Measurements from ENCODE around the gene JAM2.

JAM2 gene, protein sequence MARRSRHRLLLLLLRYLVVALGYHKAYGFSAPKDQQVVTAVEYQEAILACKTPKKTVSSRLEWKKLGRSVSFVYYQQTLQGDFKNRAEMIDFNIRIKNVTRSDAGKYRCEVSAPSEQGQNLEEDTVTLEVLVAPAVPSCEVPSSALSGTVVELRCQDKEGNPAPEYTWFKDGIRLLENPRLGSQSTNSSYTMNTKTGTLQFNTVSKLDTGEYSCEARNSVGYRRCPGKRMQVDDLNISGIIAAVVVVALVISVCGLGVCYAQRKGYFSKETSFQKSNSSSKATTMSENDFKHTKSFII

DNA sequence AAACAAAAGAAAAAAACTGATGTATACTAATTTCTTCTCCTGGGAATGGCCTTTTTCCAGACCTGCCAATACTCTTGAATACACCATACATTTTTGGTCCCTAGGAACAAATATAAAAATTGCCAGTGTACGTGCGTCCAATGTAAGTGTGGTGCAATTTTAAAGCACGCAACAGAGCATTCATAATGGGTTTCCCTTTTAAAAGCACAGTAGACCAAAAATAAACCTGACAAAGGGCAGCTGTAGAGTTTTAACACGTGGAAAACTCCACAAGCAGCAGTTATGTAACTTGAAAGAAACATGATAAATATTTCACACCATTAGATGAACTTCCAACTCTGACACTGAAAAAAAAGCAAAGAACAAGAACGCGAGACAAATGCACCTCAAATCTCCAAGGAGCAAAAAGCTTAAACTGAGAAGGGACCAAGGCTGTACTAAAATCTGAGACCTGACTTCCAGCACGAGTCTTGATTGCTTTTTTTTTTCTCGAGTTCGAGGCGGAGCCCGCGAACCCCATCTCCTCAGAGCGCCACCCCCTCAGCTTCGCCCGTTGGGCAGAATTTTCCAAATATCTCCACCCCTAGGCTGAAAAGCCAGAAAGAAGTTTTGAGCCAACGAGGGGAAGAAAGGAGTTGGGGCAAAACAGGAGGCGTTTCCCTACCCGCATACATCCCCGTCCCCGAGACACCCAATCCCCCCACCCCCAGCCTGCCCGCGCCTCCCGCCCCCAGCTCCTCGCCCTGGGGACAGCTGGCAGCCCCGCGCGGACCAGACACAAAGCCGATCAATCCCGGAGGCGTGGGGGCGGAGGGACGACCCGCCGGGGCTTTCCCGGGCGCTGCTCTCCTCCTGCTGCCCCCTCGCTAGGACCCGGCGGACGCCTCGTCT, at the start of gene JAM2:
JAM2 (plus strand) TSS at position 599 of the 891 bp plus-strand sequence. CDS start 564 bp downstream, outside the sequence.
- H4K20me1 ChIP-seq = no peaks in the 10 kb centered on the region
- H3K9me3 ChIP-seq (replicated peaks in 1 of 11) = no peaks in the 10 kb centered on the region
- peak within 1 kb of the TSS; percentile 84 to 98 (median 93) for H3K4me2 ChIP-seq
- no peaks in the 10 kb centered on the region; a peak in 1 of 22 replicates for H3K36me3 ChIP-seq
- H3K9ac ChIP-seq = peak within 1 kb of the TSS; percentile 64 to 86 (median 81)
- TF ChIP-seq Cebpa-rat (IDR thresholded peaks at IDR 0.05) = no peak
- peak within 1 kb of the TSS; percentile 67 to 86 (median 76) for H3K4me3 ChIP-seq
- H3K27me3 ChIP-seq = peaks cover 0 to 18% (median 0%) of the 10 kb centered on the region in 11 experiments; a peak in 7 of 22 replicates
- H3K27ac ChIP-seq = peak within 1 kb of the TSS in 10 of 11 experiments; percentile 4 to 86 (median 78); a peak in 19 of 22 replicates
- peaks cover 11 to 30% (median 26%) of the 10 kb centered on the region in 10 experiments; a peak in 19 of 20 replicates for H3K4me1 ChIP-seq

DNA sequence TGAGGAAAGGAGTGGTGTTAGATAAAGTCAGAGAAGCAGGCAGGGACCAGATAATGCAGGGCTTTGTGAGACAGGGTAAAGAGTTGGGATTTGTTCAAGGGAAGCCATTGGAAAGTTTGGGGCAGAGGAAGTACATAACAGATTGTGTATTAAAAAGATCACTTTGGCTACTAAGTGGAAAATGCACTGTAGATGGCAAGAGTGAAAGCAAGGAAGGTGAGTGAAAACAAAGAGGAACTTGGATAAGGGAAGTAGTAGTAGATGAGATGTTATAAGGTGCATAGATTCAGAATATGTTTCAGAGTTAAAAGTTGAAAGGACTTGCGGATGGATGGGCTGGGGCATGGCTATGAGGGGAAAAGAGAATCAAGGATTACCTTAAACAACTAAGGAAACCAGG, 49.2 kb upstream of the JAM2 start:
- Histone ChIP-seq H3K27me3 (no peaks in the 10 kb centered on the region), H3K36me3 (peaks cover 85 to 100% (median 98%) of the 10 kb centered on the region in 11 experiments), H3K4me3 (no peak overlapping the region), H3K9ac (no peak overlapping the region), H3K4me2 (no peak overlapping the region), H3K27ac (no peak overlapping the region), H3K4me1 (peaks cover 0 to 5% (median 0%) of the 10 kb centered on the region in 10 experiments; a peak in 3 of 20 replicates), H3K9me3 (replicated peaks in 1 of 11) (no peaks in the 10 kb centered on the region), H4K20me1 (no peaks in the 10 kb centered on the region)
- TF ChIP-seq Cebpa-rat (IDR thresholded peaks at IDR 0.05) = no peak

- peaks cover 0 to 6% (median 0%) of the 10 kb centered on the region in 11 experiments; a peak in 2 of 22 replicates for H4K20me1 ChIP-seq
- H3K27me3 ChIP-seq = no peaks in the 10 kb centered on the region
- H3K4me2 ChIP-seq = peak within 1 kb of the TSS; percentile 80 to 96 (median 86)
- H3K4me1 ChIP-seq = peaks cover 15 to 26% (median 17%) of the 10 kb centered on the region in 10 experiments
- H3K9me3 ChIP-seq (replicated peaks in 1 of 11) = no peaks in the 10 kb centered on the region
- H3K9ac ChIP-seq = peak within 1 kb of the TSS; percentile 86 to 94 (median 91)
- peak within 1 kb of the TSS; percentile 65 to 93 (median 82) for H3K4me3 ChIP-seq
- H3K27ac ChIP-seq = peak within 1 kb of the TSS; percentile 68 to 90 (median 86)
- TF ChIP-seq Cebpa-rat (IDR thresholded peaks at IDR 0.05) = no peak
- peaks cover 21 to 40% (median 37%) of the 10 kb centered on the region in 11 experiments for H3K36me3 ChIP-seq
These were observed 31.7 kb upstream of the JAM2 start, which contains the start of gene MRPL39 for GRCh38 chr21:25607151-25608043. Gene MRPL39 (minus strand): TSS chr21:25607481. CDS start chr21:25607475, 6 bp downstream.

DNA sequence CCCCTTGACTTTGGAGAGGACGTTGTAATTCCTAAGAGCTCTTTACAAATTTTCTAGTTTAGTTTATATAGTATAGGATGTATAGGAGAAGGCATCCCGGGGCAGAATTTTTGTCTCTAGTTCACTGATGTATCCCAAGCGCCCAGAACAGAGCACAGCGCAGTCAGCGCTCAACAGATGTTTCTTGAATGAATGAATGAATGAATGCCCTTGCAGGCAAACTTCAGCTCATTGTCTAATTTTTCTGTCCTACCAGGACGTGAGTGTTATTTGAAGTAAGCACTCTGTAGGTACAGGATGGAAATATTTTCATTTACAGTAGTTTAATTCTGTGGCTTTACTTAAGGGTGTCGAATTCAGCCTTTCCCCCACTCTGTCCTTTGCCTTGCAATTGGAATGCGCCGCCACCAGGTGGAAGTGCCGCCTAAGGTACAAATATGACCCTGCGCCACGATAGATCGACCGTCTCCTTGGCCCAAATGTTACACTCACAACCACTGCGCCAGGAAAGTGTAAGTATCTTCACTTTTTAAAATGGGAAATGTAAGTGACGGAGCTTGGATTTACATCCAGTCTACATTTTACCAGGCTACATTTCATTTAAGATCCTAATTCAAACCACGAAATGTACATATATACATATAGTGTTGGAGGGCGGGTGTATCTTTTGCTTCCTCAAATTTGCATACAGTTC, 30.9 kb upstream of the JAM2 start:
- H3K9me3 ChIP-seq (replicated peaks in 1 of 11) = no peaks in the 10 kb centered on the region
- peaks cover 15 to 26% (median 17%) of the 10 kb centered on the region in 10 experiments for H3K4me1 ChIP-seq
- no peak for TF ChIP-seq Cebpa-rat (IDR thresholded peaks at IDR 0.05)
- peaks cover 0 to under 1% (median 0%) of the 10 kb centered on the region in 11 experiments; a peak in 2 of 22 replicates for H4K20me1 ChIP-seq
- peak overlapping the region; percentile 86 to 94 (median 91); a peak in 21 of 22 replicates for H3K9ac ChIP-seq
- H3K27ac ChIP-seq = peak overlapping the region in 10 of 11 experiments; percentile 49 to 90 (median 86); a peak in 17 of 22 replicates
- H3K4me2 ChIP-seq = peak overlapping the region; percentile 80 to 96 (median 84)
- no peaks in the 10 kb centered on the region for H3K27me3 ChIP-seq
- H3K4me3 ChIP-seq = peak overlapping the region; percentile 65 to 93 (median 82)
- H3K36me3 ChIP-seq = peaks cover 13 to 32% (median 29%) of the 10 kb centered on the region in 11 experiments

GRCh38 chr21:25614441-25614840, 24.6 kb upstream of the JAM2 start:
- H3K9me3 ChIP-seq (replicated peaks in 1 of 11) = no peaks in the 10 kb centered on the region
- H3K36me3 ChIP-seq = no peaks in the 10 kb centered on the region
- TF ChIP-seq Cebpa-rat (IDR thresholded peaks at IDR 0.05) = no peak
- H3K27ac ChIP-seq = no peak overlapping the region
- H3K4me3 ChIP-seq = no peak overlapping the region
- no peak overlapping the region for H3K4me2 ChIP-seq
- H3K27me3 ChIP-seq = no peaks in the 10 kb centered on the region
- H3K4me1 ChIP-seq = no peaks in the 10 kb centered on the region
- H4K20me1 ChIP-seq = no peaks in the 10 kb centered on the region
- no peak overlapping the region for H3K9ac ChIP-seq

DNA sequence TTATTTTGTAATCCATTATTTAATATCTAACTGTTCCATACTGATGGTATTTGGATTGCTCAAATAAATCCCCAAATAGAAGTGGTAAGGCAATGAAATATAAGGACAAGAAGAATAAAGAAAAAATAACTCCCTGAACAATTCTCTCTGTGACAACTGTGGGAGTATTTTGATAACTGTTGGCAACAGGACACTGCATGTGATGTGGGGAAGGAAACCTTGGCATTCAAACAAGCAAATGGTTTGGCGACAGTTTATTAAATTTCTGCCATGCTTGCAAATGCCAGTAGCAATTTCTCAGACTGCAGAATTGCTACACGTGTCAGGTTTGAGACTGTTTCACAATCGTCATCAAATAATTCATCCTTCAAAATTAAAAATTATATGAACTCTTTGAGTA, 23.2 kb upstream of the JAM2 start:
- Histone ChIP-seq H3K27me3 (no peaks in the 10 kb centered on the region), H3K4me3 (no peak overlapping the region), H3K27ac (no peak overlapping the region), H3K9me3 (replicated peaks in 1 of 11) (no peaks in the 10 kb centered on the region), H3K4me1 (no peaks in the 10 kb centered on the region), H3K4me2 (no peak overlapping the region), H3K36me3 (no peaks in the 10 kb centered on the region), H3K9ac (no peak overlapping the region), H4K20me1 (no peaks in the 10 kb centered on the region)
- TF ChIP-seq Cebpa-rat (IDR thresholded peaks at IDR 0.05) = no peak

DNA sequence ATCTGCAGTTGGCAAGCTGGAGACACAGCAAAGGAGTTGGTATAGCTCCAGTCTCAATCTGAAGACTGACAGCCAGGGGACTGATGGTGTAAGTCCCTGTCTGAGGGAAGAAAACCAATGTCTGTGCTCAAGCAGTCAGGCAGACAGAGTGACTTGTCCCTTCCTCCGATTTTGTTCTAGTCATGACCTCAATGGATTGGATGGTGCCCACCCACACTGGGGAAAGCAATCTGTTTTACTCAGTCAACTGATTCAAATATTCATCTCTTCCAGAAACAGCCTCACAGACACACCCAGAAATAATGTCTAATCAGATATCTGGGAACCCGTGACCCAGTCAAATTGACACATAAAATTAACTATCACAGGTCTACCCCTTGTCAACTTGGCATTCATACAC, 19.9 kb upstream of the JAM2 start:
- no peak overlapping the region for H3K27ac ChIP-seq
- no peaks in the 10 kb centered on the region for H3K27me3 ChIP-seq
- H3K9ac ChIP-seq = no peak overlapping the region
- no peak overlapping the region for H3K4me3 ChIP-seq
- TF ChIP-seq Cebpa-rat (IDR thresholded peaks at IDR 0.05) = no peak
- no peaks in the 10 kb centered on the region for H4K20me1 ChIP-seq
- no peaks in the 10 kb centered on the region for H3K4me1 ChIP-seq
- no peaks in the 10 kb centered on the region for H3K9me3 ChIP-seq (replicated peaks in 1 of 11)
- H3K36me3 ChIP-seq = no peaks in the 10 kb centered on the region
- no peak overlapping the region for H3K4me2 ChIP-seq

- no peaks in the 10 kb centered on the region for H3K9me3 ChIP-seq (replicated peaks in 1 of 11)
- no peak overlapping the region for H3K4me3 ChIP-seq
- H3K4me2 ChIP-seq = no peak overlapping the region
- no peak for TF ChIP-seq Cebpa-rat (IDR thresholded peaks at IDR 0.05)
- H3K36me3 ChIP-seq = no peaks in the 10 kb centered on the region
- no peak overlapping the region for H3K27ac ChIP-seq
- H3K4me1 ChIP-seq = no peaks in the 10 kb centered on the region
- no peak overlapping the region for H3K9ac ChIP-seq
- no peaks in the 10 kb centered on the region for H3K27me3 ChIP-seq
- H4K20me1 ChIP-seq = no peaks in the 10 kb centered on the region
These were observed 14.5 kb upstream of the JAM2 start for GRCh38 chr21:25624511-25624910.
